ENCODE data around the gene CHAT. TPM values are rescaled to one million over a fixed set of nuclear protein-coding genes. Genes with fewer than 3 reads are reported as not detected.

CHAT gene
- total and polyA plus RNA-seq, 5 experiments from 2014 or later, result not detected

GRCh38 chr10:49587981-49588380 is 25.9 kb upstream of the CHAT start:
- Mint-ChIP-seq H3K9me3 (peaks cover 0 to 8% (median 0%) of the 10 kb centered on the region in 9 donors), H3K27ac (no peak overlapping the region)
- DNase-seq, result no peak

GRCh38 chr10:49592726-49593563 is 20.9 kb upstream of the CHAT start:
- peaks cover 0 to 8% (median 0%) of the 10 kb centered on the region in 9 donors for H3K9me3 Mint-ChIP-seq
- peak in 1 of 2 donors; percentile 52 for ATAC-seq
- H3K4me1 Mint-ChIP-seq, result peaks cover 0 to 3% (median under 1%) of the 10 kb centered on the region in 4 donors
- peak in 8 of 10 donors; percentile 15 to 42 (median 32) for DNase-seq
- POLR2A ChIA-PET, result no interaction called here
- H3K27ac Mint-ChIP-seq, result peak overlapping the region in 1 of 10 donors; percentile 73
- peaks cover 15 to 49% (median 28%) of the 10 kb centered on the region in 5 donors for H3K27me3 Mint-ChIP-seq
- no peaks in the 10 kb centered on the region for H3K36me3 Mint-ChIP-seq
- H3K4me3 Mint-ChIP-seq, result no peak overlapping the region

More at GRCh38 chr10:49587981-49588380, 25.9 kb upstream of the CHAT start:
- POLR2A ChIA-PET, result no interaction called here
- Mint-ChIP-seq H3K36me3 (no peaks in the 10 kb centered on the region), H3K4me1 (peaks cover 0 to under 1% (median 0%) of the 10 kb centered on the region in 4 donors), H3K27me3 (peaks cover 14 to 54% (median 26%) of the 10 kb centered on the region in 5 donors), H3K4me3 (no peak overlapping the region)
- no peak for ATAC-seq

- DNase-seq (no peak), ATAC-seq (no peak)
- peaks cover 0 to 7% (median 0%) of the 10 kb centered on the region in 9 donors for H3K9me3 Mint-ChIP-seq
- H3K27me3 Mint-ChIP-seq, result peaks cover 15 to 49% (median 31%) of the 10 kb centered on the region in 5 donors
- peaks cover 0 to 3% (median under 1%) of the 10 kb centered on the region in 4 donors for H3K4me1 Mint-ChIP-seq
- POLR2A ChIA-PET, result no interaction called here
- no peaks in the 10 kb centered on the region for H3K36me3 Mint-ChIP-seq
- no peak overlapping the region for H3K4me3 Mint-ChIP-seq
- no peak overlapping the region for H3K27ac Mint-ChIP-seq
Measured at GRCh38 chr10:49593564-49593875, 20.3 kb upstream of the CHAT start.

GRCh38 chr10:49593998-49594397 is 19.8 kb upstream of the CHAT start:
- H3K4me3 Mint-ChIP-seq, result no peak overlapping the region
- H3K9me3 Mint-ChIP-seq, result peaks cover 0 to 7% (median 0%) of the 10 kb centered on the region in 9 donors
- peaks cover 0 to 3% (median under 1%) of the 10 kb centered on the region in 4 donors for H3K4me1 Mint-ChIP-seq
- POLR2A ChIA-PET, result no interaction called here
- H3K27ac Mint-ChIP-seq, result no peak overlapping the region
- ATAC-seq (no peak), DNase-seq (no peak)
- no peaks in the 10 kb centered on the region for H3K36me3 Mint-ChIP-seq
- peaks cover 15 to 49% (median 32%) of the 10 kb centered on the region in 5 donors for H3K27me3 Mint-ChIP-seq

- DNase-seq (peak in 3 of 10 donors; percentile 5 to 14 (median 8)), ATAC-seq (no peak)
- peaks cover 14 to 49% (median 34%) of the 10 kb centered on the region in 5 donors for H3K27me3 Mint-ChIP-seq
- no peaks in the 10 kb centered on the region for H3K36me3 Mint-ChIP-seq
- H3K9me3 Mint-ChIP-seq, result peaks cover 0 to 4% (median 0%) of the 10 kb centered on the region in 9 donors
- H3K4me3 Mint-ChIP-seq, result no peak overlapping the region
- H3K4me1 Mint-ChIP-seq, result peaks cover 0 to 3% (median under 1%) of the 10 kb centered on the region in 4 donors
- POLR2A ChIA-PET, result no interaction called here
- H3K27ac Mint-ChIP-seq, result no peak overlapping the region
Measured at GRCh38 chr10:49594594-49594993, 19.2 kb upstream of the CHAT start.

- ATAC-seq (no peak), DNase-seq (no peak)
- POLR2A ChIA-PET, result no interaction called here
- Mint-ChIP-seq H3K9me3 (peaks cover 0 to under 1% (median 0%) of the 10 kb centered on the region in 9 donors), H3K4me1 (peaks cover 0 to 3% (median under 1%) of the 10 kb centered on the region in 4 donors), H3K36me3 (no peaks in the 10 kb centered on the region), H3K27ac (no peak overlapping the region), H3K27me3 (peaks cover 13 to 48% (median 38%) of the 10 kb centered on the region in 5 donors), H3K4me3 (no peak overlapping the region)
Measured at GRCh38 chr10:49595003-49595712, 18.7 kb upstream of the CHAT start.

- no peak overlapping the region for H3K27ac Mint-ChIP-seq
- POLR2A ChIA-PET, result no interaction called here
- H3K27me3 Mint-ChIP-seq, result peaks cover 13 to 52% (median 44%) of the 10 kb centered on the region in 5 donors
Measured at GRCh38 chr10:49595713-49596492, 17.9 kb upstream of the CHAT start.

GRCh38 chr10:49596493-49596809 is 17.4 kb upstream of the CHAT start:
- Mint-ChIP-seq H3K36me3 (no peaks in the 10 kb centered on the region), H3K4me3 (no peak overlapping the region), H3K4me1 (peaks cover 0 to 3% (median under 1%) of the 10 kb centered on the region in 4 donors), H3K27me3 (peaks cover 12 to 53% (median 45%) of the 10 kb centered on the region in 5 donors), H3K27ac (no peak overlapping the region), H3K9me3 (no peaks in the 10 kb centered on the region)
- POLR2A ChIA-PET, result no interaction called here
- ATAC-seq (no peak), DNase-seq (no peak)

More at GRCh38 chr10:49595713-49596492, 17.9 kb upstream of the CHAT start:
- ATAC-seq (no peak), DNase-seq (no peak)
- Mint-ChIP-seq H3K36me3 (no peaks in the 10 kb centered on the region), H3K9me3 (no peaks in the 10 kb centered on the region), H3K4me3 (no peak overlapping the region), H3K4me1 (peaks cover 0 to 3% (median under 1%) of the 10 kb centered on the region in 4 donors)

GRCh38 chr10:49596836-49597235 is 17.0 kb upstream of the CHAT start:
- Mint-ChIP-seq H3K4me3 (no peak overlapping the region), H3K27me3 (peaks cover 9 to 53% (median 45%) of the 10 kb centered on the region in 5 donors), H3K36me3 (no peaks in the 10 kb centered on the region), H3K9me3 (no peaks in the 10 kb centered on the region), H3K4me1 (peaks cover 0 to 3% (median under 1%) of the 10 kb centered on the region in 4 donors), H3K27ac (no peak overlapping the region)
- DNase-seq, result no peak
- ATAC-seq, result no peak
- POLR2A ChIA-PET, result no interaction called here

GRCh38 chr10:49597426-49598163 is 16.2 kb upstream of the CHAT start:
- DNase-seq (no peak), ATAC-seq (no peak)
- Mint-ChIP-seq H3K27ac (peak overlapping the region in 1 of 10 donors; percentile 29), H3K36me3 (no peaks in the 10 kb centered on the region), H3K4me1 (peaks cover 0 to 3% (median under 1%) of the 10 kb centered on the region in 4 donors), H3K27me3 (peaks cover 11 to 50% (median 45%) of the 10 kb centered on the region in 5 donors), H3K9me3 (no peaks in the 10 kb centered on the region), H3K4me3 (no peak overlapping the region)
- POLR2A ChIA-PET, result no interaction called here

GRCh38 chr10:49598164-49598856 is 15.5 kb upstream of the CHAT start:
- H3K4me1 Mint-ChIP-seq, result peaks cover 0 to 2% (median 0%) of the 10 kb centered on the region in 4 donors
- peaks cover 14 to 51% (median 47%) of the 10 kb centered on the region in 5 donors for H3K27me3 Mint-ChIP-seq
- no peaks in the 10 kb centered on the region for H3K9me3 Mint-ChIP-seq
- H3K27ac Mint-ChIP-seq, result peak overlapping the region in 1 of 10 donors; percentile 48
- DNase-seq (no peak), ATAC-seq (no peak)
- no peaks in the 10 kb centered on the region for H3K36me3 Mint-ChIP-seq
- POLR2A ChIA-PET, result no interaction called here
- no peak overlapping the region for H3K4me3 Mint-ChIP-seq
